ENCODE data around the gene GALNS. TPM values are rescaled to one million over a fixed set of nuclear protein-coding genes. Genes with fewer than 3 reads are reported as not detected.
A peak's percentile ranks its signal among the peaks of the same experiment; 100 is the strongest.

GALNS gene
- total and polyA plus RNA-seq, 2 experiments from 2014 or later: 9.7 to 18.8 TPM

DNA sequence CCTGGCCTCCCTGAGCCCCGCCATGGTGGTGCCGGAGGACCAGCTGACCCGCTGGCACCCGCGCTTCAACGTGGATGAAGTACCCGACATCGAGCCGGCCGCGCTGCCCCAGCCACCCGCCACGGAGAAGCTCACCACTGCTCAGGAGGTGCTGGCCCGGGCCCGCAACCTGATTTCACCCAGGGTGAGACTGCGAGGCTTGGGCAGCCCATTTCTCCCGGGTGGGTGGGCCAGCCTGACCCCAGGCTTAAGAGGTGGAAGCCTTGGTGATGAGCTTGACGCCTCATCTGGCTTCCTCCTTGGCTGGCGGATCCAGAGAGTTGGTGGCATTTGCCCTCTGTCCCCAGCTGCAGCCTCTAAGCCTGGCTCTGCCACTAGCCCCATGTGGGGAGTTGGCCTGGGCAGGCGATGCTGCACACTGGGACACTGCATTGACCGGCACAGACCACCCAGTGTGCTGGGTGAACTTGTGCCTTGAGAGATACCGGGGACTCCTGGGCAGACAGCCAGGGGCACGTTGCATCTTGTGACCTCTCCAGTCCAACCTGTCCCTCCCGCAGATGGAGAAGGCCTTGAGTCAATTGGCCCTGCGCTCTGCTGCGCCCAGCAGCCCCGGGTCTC, 50.1 kb downstream of the GALNS start:
- Histone ChIP-seq H3K4me3 (no peak overlapping the region), H4K20me1 (replicated peaks; ENCODE audit: insufficient read depth) (no peaks in the 10 kb centered on the region; the same call in none of the 2 replicates), H3K4me1 (ENCODE audit: insufficient read depth) (no peaks in the 10 kb centered on the region; the same call in 1 of the 2 replicates), H3K79me2 (replicated peaks; ENCODE audit: insufficient read depth) (peaks cover 24% of the 10 kb centered on the region), H2AFZ (no peak overlapping the region), H3K4me2 (no peak overlapping the region), H3F3A (replicated peaks; ENCODE audit: low read depth) (peaks cover 66% of the 10 kb centered on the region), H3K27me3 (ENCODE audit: insufficient read depth) (no peaks in the 10 kb centered on the region), H3K27ac (ENCODE audit: low read depth) (peak overlapping the region; percentile 74; the same call in 1 of the 2 replicates), H3K36me3 (ENCODE audit: insufficient read depth) (peaks cover 19% of the 10 kb centered on the region), H3K9me2 (ENCODE audit: insufficient read depth) (no peaks in the 10 kb centered on the region)
- TF ChIP-seq CREB1 (CRISPR knock-in tag; IDR thresholded peaks at IDR 0.05; ENCODE audit: low read depth) (no peak), NANOG (IDR thresholded peaks at IDR 0.05; ENCODE audit: borderline replicate concordance) (no peak), EZH2 (IDR thresholded peaks at IDR 0.05; ENCODE audit: low read depth, unreplicated experiment) (no peak), STAT1 (IDR thresholded peaks at IDR 0.05; ENCODE audit: unreplicated experiment) (no peak), POLR2AphosphoS5 (IDR thresholded peaks at IDR 0.05; ENCODE audit: low read depth) (no peak), EZH2phosphoT487 (IDR thresholded peaks at IDR 0.05; ENCODE audit: unreplicated experiment) (no peak), ZNF331 (CRISPR knock-in tag; IDR thresholded peaks at IDR 0.05; ENCODE audit: low read depth) (no peak), ZNF114 (CRISPR knock-in tag; IDR thresholded peaks at IDR 0.05) (no peak), JUNB (IDR thresholded peaks at IDR 0.05; ENCODE audit: unreplicated experiment) (no peak)
- TF ChIP-seq, protein P1, sequence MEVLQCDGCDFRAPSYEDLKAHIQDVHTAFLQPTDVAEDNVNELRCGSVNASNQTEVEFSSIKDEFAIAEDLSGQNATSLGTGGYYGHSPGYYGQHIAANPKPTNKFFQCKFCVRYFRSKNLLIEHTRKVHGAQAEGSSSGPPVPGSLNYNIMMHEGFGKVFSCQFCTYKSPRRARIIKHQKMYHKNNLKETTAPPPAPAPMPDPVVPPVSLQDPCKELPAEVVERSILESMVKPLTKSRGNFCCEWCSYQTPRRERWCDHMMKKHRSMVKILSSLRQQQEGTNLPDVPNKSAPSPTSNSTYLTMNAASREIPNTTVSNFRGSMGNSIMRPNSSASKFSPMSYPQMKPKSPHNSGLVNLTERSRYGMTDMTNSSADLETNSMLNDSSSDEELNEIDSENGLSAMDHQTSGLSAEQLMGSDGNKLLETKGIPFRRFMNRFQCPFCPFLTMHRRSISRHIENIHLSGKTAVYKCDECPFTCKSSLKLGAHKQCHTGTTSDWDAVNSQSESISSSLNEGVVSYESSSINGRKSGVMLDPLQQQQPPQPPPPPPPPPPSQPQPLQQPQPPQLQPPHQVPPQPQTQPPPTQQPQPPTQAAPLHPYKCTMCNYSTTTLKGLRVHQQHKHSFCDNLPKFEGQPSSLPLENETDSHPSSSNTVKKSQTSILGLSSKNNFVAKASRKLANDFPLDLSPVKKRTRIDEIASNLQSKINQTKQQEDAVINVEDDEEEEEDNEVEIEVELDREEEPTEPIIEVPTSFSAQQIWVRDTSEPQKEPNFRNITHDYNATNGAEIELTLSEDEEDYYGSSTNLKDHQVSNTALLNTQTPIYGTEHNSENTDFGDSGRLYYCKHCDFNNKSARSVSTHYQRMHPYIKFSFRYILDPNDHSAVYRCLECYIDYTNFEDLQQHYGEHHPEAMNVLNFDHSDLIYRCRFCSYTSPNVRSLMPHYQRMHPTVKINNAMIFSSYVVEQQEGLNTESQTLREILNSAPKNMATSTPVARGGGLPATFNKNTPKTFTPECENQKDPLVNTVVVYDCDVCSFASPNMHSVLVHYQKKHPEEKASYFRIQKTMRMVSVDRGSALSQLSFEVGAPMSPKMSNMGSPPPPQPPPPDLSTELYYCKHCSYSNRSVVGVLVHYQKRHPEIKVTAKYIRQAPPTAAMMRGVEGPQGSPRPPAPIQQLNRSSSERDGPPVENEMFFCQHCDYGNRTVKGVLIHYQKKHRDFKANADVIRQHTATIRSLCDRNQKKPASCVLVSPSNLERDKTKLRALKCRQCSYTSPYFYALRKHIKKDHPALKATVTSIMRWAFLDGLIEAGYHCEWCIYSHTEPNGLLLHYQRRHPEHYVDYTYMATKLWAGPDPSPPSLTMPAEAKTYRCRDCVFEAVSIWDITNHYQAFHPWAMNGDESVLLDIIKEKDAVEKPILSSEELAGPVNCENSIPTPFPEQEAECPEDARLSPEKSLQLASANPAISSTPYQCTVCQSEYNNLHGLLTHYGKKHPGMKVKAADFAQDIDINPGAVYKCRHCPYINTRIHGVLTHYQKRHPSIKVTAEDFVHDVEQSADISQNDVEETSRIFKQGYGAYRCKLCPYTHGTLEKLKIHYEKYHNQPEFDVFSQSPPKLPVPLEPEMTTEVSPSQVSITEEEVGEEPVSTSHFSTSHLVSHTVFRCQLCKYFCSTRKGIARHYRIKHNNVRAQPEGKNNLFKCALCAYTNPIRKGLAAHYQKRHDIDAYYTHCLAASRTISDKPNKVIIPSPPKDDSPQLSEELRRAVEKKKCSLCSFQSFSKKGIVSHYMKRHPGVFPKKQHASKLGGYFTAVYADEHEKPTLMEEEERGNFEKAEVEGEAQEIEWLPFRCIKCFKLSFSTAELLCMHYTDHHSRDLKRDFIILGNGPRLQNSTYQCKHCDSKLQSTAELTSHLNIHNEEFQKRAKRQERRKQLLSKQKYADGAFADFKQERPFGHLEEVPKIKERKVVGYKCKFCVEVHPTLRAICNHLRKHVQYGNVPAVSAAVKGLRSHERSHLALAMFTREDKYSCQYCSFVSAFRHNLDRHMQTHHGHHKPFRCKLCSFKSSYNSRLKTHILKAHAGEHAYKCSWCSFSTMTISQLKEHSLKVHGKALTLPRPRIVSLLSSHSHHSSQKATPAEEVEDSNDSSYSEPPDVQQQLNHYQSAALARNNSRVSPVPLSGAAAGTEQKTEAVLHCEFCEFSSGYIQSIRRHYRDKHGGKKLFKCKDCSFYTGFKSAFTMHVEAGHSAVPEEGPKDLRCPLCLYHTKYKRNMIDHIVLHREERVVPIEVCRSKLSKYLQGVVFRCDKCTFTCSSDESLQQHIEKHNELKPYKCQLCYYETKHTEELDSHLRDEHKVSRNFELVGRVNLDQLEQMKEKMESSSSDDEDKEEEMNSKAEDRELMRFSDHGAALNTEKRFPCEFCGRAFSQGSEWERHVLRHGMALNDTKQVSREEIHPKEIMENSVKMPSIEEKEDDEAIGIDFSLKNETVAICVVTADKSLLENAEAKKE (CRISPR knock-in tag; IDR thresholded peaks at IDR 0.05): no peak
- TF ChIP-seq, protein P2, sequence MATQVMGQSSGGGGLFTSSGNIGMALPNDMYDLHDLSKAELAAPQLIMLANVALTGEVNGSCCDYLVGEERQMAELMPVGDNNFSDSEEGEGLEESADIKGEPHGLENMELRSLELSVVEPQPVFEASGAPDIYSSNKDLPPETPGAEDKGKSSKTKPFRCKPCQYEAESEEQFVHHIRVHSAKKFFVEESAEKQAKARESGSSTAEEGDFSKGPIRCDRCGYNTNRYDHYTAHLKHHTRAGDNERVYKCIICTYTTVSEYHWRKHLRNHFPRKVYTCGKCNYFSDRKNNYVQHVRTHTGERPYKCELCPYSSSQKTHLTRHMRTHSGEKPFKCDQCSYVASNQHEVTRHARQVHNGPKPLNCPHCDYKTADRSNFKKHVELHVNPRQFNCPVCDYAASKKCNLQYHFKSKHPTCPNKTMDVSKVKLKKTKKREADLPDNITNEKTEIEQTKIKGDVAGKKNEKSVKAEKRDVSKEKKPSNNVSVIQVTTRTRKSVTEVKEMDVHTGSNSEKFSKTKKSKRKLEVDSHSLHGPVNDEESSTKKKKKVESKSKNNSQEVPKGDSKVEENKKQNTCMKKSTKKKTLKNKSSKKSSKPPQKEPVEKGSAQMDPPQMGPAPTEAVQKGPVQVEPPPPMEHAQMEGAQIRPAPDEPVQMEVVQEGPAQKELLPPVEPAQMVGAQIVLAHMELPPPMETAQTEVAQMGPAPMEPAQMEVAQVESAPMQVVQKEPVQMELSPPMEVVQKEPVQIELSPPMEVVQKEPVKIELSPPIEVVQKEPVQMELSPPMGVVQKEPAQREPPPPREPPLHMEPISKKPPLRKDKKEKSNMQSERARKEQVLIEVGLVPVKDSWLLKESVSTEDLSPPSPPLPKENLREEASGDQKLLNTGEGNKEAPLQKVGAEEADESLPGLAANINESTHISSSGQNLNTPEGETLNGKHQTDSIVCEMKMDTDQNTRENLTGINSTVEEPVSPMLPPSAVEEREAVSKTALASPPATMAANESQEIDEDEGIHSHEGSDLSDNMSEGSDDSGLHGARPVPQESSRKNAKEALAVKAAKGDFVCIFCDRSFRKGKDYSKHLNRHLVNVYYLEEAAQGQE (IDR thresholded peaks at IDR 0.05; ENCODE audit: unreplicated experiment): no peak
- TF ChIP-seq, protein P3, sequence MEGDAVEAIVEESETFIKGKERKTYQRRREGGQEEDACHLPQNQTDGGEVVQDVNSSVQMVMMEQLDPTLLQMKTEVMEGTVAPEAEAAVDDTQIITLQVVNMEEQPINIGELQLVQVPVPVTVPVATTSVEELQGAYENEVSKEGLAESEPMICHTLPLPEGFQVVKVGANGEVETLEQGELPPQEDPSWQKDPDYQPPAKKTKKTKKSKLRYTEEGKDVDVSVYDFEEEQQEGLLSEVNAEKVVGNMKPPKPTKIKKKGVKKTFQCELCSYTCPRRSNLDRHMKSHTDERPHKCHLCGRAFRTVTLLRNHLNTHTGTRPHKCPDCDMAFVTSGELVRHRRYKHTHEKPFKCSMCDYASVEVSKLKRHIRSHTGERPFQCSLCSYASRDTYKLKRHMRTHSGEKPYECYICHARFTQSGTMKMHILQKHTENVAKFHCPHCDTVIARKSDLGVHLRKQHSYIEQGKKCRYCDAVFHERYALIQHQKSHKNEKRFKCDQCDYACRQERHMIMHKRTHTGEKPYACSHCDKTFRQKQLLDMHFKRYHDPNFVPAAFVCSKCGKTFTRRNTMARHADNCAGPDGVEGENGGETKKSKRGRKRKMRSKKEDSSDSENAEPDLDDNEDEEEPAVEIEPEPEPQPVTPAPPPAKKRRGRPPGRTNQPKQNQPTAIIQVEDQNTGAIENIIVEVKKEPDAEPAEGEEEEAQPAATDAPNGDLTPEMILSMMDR (conservative IDR thresholded peaks at IDR 0.05; ENCODE audit: low read depth in 2 of 2): no peak
- TF ChIP-seq, protein P4, sequence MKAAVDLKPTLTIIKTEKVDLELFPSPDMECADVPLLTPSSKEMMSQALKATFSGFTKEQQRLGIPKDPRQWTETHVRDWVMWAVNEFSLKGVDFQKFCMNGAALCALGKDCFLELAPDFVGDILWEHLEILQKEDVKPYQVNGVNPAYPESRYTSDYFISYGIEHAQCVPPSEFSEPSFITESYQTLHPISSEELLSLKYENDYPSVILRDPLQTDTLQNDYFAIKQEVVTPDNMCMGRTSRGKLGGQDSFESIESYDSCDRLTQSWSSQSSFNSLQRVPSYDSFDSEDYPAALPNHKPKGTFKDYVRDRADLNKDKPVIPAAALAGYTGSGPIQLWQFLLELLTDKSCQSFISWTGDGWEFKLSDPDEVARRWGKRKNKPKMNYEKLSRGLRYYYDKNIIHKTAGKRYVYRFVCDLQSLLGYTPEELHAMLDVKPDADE (IDR thresholded peaks at IDR 0.05): no peak
- H3K4me1 Mint-ChIP-seq: peaks cover 3% of the 10 kb centered on the region; the same call in 1 of the 3 replicates
- H3K4me3 Mint-ChIP-seq: no peak overlapping the region
- H3K9me3 Mint-ChIP-seq: peaks cover 4% of the 10 kb centered on the region; the same call in 1 of the 3 replicates
- DNase-seq (ENCODE audit: low spot score): no peak
- peaks cover 62% of the 10 kb centered on the region for H3K36me3 Mint-ChIP-seq (ENCODE audit: low read depth)
- H3K27ac Mint-ChIP-seq: no peak overlapping the region
- H3K27me3 Mint-ChIP-seq (ENCODE audit: insufficient read depth, low read depth, poor library complexity): peaks cover 52% of the 10 kb centered on the region
- ATAC-seq: no peak

Measured in GM23338 (cell line).